ENCODE results near the gene C3orf70.

DNA sequence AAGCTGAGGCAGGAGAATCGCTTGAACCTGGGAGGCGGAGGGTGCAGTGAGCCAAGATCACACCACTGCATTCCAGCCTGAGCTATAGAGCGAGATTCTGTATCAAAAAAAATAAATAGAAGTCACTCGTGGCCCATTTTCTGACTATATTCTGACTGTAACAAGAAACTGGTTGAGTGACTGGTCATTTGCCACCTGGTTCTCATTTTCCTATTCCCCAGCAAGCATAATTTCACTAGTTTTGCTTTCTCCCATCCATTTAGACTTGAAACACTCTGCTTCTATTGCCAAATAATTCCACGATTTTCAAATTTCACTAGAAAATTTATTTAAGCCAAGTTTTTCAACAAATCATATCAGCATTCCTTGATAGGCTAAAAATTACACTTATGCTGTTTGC lies 40.7 kb downstream of the C3orf70 start:
- TF ChIP-seq ZNF274 (IDR thresholded peaks at IDR 0.05; ENCODE audit: borderline replicate concordance, extremely low read depth, low read length) (no peak), POLR2AphosphoS5 (IDR thresholded peaks at IDR 0.05; ENCODE audit: low read depth, low read length) (no peak), MAFK (IDR thresholded peaks at IDR 0.05; ENCODE audit: low read depth, low read length) (no peak), JUN (IDR thresholded peaks at IDR 0.05; ENCODE audit: low read depth, low read length) (no peak), KDM1A (IDR thresholded peaks at IDR 0.05; ENCODE audit: borderline replicate concordance, low read length) (no peak), EP300 (IDR thresholded peaks at IDR 0.05; ENCODE audit: borderline replicate concordance in 1 of 2, low read depth in 2 of 2, low read length in 2 of 2) (no peak), RBBP5 (IDR thresholded peaks at IDR 0.05; ENCODE audit: borderline replicate concordance, low read depth, low read length) (no peak), GABPA (IDR thresholded peaks at IDR 0.05; ENCODE audit: borderline replicate concordance, insufficient read depth, low read length) (no peak), GTF2F1 (IDR thresholded peaks at IDR 0.05; ENCODE audit: borderline replicate concordance, low read depth, low read length) (no peak), SUZ12 (IDR thresholded peaks at IDR 0.05; ENCODE audit: low read length) (no peak)
- TF ChIP-seq, protein P1, sequence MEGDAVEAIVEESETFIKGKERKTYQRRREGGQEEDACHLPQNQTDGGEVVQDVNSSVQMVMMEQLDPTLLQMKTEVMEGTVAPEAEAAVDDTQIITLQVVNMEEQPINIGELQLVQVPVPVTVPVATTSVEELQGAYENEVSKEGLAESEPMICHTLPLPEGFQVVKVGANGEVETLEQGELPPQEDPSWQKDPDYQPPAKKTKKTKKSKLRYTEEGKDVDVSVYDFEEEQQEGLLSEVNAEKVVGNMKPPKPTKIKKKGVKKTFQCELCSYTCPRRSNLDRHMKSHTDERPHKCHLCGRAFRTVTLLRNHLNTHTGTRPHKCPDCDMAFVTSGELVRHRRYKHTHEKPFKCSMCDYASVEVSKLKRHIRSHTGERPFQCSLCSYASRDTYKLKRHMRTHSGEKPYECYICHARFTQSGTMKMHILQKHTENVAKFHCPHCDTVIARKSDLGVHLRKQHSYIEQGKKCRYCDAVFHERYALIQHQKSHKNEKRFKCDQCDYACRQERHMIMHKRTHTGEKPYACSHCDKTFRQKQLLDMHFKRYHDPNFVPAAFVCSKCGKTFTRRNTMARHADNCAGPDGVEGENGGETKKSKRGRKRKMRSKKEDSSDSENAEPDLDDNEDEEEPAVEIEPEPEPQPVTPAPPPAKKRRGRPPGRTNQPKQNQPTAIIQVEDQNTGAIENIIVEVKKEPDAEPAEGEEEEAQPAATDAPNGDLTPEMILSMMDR (IDR thresholded peaks at IDR 0.05; ENCODE audit: control extremely low read depth in 1 of 3, insufficient read depth in 1 of 3, low read depth in 1 of 3, low read length in 3 of 3), result no peak
- TF ChIP-seq, protein P2, sequence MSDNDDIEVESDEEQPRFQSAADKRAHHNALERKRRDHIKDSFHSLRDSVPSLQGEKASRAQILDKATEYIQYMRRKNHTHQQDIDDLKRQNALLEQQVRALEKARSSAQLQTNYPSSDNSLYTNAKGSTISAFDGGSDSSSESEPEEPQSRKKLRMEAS (IDR thresholded peaks at IDR 0.05), result no peak
